ENCODE results near the gene ZBTB43.

DNA sequence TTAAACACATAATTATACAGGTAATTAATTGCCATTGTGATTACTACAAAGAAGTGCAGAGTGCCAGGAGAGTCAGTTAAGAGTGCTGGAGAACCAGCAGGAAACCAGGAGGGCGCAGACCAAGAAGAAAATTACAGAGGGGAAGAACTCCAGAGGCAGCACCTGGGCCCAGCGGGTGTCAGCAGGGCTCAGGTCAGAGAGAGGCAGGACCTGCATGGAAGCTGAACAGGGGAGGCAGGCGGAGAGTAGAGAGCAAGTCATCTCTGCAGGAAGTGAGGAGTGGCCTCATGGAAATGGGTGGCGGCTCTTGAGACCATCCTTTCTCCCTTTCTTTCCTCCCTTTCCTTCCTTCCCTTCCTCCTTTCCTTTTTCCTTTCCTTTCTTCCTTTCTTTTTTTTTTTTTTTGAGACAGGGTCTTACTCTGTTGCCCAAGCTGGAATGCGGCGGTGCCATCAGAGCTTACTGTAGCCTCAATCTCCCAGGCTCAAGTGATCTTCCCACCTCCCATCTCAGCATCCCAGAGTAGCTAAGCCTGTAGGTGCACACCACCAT is 51.6 kb downstream of the ZBTB43 start:
- TF ChIP-seq, protein P1, sequence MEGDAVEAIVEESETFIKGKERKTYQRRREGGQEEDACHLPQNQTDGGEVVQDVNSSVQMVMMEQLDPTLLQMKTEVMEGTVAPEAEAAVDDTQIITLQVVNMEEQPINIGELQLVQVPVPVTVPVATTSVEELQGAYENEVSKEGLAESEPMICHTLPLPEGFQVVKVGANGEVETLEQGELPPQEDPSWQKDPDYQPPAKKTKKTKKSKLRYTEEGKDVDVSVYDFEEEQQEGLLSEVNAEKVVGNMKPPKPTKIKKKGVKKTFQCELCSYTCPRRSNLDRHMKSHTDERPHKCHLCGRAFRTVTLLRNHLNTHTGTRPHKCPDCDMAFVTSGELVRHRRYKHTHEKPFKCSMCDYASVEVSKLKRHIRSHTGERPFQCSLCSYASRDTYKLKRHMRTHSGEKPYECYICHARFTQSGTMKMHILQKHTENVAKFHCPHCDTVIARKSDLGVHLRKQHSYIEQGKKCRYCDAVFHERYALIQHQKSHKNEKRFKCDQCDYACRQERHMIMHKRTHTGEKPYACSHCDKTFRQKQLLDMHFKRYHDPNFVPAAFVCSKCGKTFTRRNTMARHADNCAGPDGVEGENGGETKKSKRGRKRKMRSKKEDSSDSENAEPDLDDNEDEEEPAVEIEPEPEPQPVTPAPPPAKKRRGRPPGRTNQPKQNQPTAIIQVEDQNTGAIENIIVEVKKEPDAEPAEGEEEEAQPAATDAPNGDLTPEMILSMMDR (IDR thresholded peaks at IDR 0.05 in 8 of 11, conservative IDR thresholded peaks at IDR 0.05 in 3 of 11) = no peak
- TF ChIP-seq POLR2A (IDR thresholded peaks at IDR 0.05) (no peak), POLR2AphosphoS5 (IDR thresholded peaks at IDR 0.05) (no peak)

All from spleen (tissue), 7 donors.